ENCODE measurements around the gene ARMH4. TPM values are rescaled to one million over a fixed set of nuclear protein-coding genes. Genes with fewer than 3 reads are reported as not detected.

The ARMH4 gene
- total RNA-seq, 4 donors from 2014 or later = 2.8 to 4.7 (median 3.7) TPM

DNA sequence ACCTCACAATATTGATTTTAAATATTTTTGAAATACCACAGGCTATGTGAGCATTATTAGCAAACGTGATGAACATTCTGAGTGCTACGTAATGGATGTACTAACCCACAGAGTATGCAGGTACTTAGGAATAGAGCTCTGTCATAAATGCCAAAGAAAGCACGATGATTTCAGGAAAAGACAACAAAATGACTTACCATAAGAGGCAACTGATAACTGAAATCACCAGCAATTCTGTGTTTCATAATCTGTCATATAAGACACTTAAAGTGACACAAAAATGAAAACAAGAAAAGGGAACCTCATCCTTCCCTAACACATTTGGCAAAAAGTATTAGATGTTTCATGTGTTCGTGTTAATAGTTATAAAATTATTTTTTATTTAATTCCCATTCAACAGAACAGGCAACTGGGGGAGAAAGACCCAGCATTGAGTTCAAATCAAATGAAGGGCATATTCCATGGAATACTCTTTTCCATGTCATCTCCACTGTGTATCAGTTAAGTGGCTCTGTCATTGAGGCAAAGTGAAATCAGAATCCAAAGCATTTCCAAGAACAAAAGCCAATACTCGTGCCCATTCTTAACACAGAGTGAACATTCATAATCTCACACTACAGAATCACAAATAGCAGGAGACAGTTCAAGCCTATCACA is 30.4 kb downstream of the ARMH4 start:
- no peaks in the 10 kb centered on the region for H3K27me3 ChIP-seq
- H3K4me3 ChIP-seq = no peak overlapping the region
- no peak overlapping the region for H3K27ac ChIP-seq
- TF ChIP-seq EP300 (IDR thresholded peaks at IDR 0.05) = no peak
- TF ChIP-seq, protein P1, sequence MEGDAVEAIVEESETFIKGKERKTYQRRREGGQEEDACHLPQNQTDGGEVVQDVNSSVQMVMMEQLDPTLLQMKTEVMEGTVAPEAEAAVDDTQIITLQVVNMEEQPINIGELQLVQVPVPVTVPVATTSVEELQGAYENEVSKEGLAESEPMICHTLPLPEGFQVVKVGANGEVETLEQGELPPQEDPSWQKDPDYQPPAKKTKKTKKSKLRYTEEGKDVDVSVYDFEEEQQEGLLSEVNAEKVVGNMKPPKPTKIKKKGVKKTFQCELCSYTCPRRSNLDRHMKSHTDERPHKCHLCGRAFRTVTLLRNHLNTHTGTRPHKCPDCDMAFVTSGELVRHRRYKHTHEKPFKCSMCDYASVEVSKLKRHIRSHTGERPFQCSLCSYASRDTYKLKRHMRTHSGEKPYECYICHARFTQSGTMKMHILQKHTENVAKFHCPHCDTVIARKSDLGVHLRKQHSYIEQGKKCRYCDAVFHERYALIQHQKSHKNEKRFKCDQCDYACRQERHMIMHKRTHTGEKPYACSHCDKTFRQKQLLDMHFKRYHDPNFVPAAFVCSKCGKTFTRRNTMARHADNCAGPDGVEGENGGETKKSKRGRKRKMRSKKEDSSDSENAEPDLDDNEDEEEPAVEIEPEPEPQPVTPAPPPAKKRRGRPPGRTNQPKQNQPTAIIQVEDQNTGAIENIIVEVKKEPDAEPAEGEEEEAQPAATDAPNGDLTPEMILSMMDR (IDR thresholded peaks at IDR 0.05) = no peak
- no peak for TF ChIP-seq POLR2AphosphoS5 (IDR thresholded peaks at IDR 0.05)
- no peak for TF ChIP-seq POLR2A (IDR thresholded peaks at IDR 0.05)
- no peaks in the 10 kb centered on the region for H3K4me1 ChIP-seq
- WGBS = 92% methylated on average over 5 of the region's 5 CpGs
- DNase-seq (ENCODE audit: low spot score in 2 of 2) = no peak
- H3K9me3 ChIP-seq = no peaks in the 10 kb centered on the region
- no peaks in the 10 kb centered on the region for H3K36me3 ChIP-seq

DNA sequence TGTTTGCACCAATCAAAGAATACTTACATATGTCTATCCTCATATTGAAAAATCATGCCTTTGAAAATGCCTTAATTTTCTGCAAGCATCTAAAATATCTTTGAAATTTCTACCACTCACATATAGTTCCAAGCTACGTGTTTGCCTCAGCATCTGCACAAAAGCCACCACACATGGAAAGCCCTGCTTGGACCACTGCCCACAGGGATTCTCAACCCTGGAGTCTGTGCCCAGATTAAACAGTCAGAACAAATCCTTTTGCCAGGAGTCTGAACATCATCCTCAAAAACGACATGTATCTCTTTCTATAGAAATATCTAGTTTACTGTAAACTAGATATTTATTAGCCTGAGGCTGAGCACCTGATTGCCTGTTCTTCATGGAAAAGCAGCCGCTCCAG is 32.6 kb downstream of the ARMH4 start:
- H3K27me3 ChIP-seq = no peaks in the 10 kb centered on the region
- 54% methylated on average over 3 of the region's 3 CpGs for WGBS
- no peaks in the 10 kb centered on the region for H3K36me3 ChIP-seq
- H3K9me3 ChIP-seq = no peaks in the 10 kb centered on the region
- H3K4me1 ChIP-seq = no peaks in the 10 kb centered on the region
- H3K27ac ChIP-seq = no peak overlapping the region
- TF ChIP-seq POLR2A (IDR thresholded peaks at IDR 0.05) = no peak
- TF ChIP-seq, protein P1 (IDR thresholded peaks at IDR 0.05) = no peak
- no peak for TF ChIP-seq EP300 (IDR thresholded peaks at IDR 0.05)
- no peak overlapping the region for H3K4me3 ChIP-seq
- no peak for DNase-seq (ENCODE audit: low spot score in 2 of 2)

DNA sequence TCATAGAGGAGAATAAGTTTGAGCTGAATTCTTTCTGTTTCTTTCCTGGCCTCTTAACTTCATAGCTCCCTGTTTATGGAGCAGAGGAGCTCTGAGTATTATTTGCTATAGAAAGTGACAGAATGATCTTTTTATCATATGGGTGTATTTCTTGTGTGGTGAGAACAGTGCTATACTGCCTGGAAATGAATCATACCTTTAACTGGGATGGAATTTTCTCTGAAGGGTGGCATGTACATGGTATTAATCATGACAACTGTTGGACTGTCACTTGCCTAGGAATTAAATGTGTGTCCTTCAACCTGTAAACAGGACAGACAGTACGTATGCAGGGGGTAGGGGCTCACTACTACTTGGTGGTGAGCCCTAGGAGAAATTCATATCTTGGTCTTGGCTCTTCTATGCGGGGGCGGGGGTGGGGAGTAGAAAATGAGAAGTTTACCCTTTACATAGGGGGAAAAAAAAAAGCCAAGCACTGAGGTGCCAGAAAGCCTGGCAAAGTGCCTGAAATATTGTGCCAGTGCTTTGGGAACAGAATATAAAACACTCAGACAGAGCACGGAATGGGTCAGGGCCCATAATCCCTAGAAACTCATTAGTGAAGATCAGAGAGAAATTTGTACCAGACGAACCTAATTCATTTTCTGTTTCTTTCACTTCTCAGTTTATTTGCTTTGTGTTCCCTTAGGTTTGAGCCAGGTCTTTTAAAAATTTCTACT is 33.8 kb downstream of the ARMH4 start:
- H3K9me3 ChIP-seq = no peaks in the 10 kb centered on the region
- H3K27ac ChIP-seq = no peak overlapping the region
- H3K4me3 ChIP-seq = no peak overlapping the region
- no peaks in the 10 kb centered on the region for H3K36me3 ChIP-seq
- TF ChIP-seq POLR2AphosphoS5 (IDR thresholded peaks at IDR 0.05) (no peak), POLR2A (IDR thresholded peaks at IDR 0.05) (no peak), EP300 (IDR thresholded peaks at IDR 0.05) (no peak)
- TF ChIP-seq, protein P1 (IDR thresholded peaks at IDR 0.05) = no peak
- H3K27me3 ChIP-seq = no peaks in the 10 kb centered on the region
- H3K4me1 ChIP-seq = no peaks in the 10 kb centered on the region
- WGBS = 82% methylated on average over 5 of the region's 5 CpGs
- DNase-seq (ENCODE audit: low spot score in 2 of 2) = no peak

DNA sequence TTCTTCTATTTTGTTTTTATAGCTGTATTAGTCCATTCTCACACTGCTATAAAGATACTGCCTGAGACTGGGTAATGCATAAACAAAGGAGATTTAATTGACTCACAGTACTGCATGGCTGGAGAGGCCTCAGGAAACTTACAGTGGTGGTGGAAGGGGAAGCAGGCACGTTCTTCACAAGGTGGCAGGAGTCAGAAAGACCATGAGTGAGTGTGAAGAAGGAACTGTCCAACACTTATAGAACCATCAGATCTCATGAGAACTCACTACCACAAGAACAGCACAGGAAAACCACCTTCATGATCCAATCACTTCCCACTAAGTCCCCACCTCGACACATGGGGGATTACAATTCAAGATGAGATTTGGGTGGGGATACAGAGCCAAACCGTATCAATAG is 42.3 kb downstream of the ARMH4 start:
- Histone ChIP-seq H3K4me3 (no peak overlapping the region), H3K9me3 (no peaks in the 10 kb centered on the region), H3K27ac (no peak overlapping the region), H3K36me3 (no peaks in the 10 kb centered on the region), H3K4me1 (no peaks in the 10 kb centered on the region), H3K27me3 (no peaks in the 10 kb centered on the region)
- DNase-seq (ENCODE audit: low spot score in 2 of 2) = no peak
- WGBS = 60% methylated on average over 3 of the region's 3 CpGs
- TF ChIP-seq, protein P1 (IDR thresholded peaks at IDR 0.05) = no peak
- TF ChIP-seq POLR2A (IDR thresholded peaks at IDR 0.05) (no peak), POLR2AphosphoS5 (IDR thresholded peaks at IDR 0.05) (no peak), EP300 (IDR thresholded peaks at IDR 0.05) (no peak)

DNA sequence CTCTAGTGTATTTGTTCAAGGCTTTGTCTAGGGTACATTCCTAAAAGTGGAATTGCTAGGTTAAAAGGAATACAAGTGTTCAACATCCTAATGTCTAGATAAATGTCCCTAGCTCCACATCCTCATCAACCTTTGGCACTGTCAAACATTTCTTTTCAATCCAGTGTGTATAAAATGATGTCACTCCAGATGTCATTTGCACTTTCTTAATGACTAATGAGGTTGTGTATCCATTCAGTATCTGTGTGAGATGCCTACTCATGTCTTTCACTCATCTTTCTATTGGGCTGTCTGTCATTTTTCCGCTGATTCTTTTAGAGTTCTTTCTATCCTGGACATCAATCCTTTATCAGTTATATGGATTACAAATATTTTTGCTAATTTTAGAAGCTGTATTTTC is 43.3 kb downstream of the ARMH4 start:
- TF ChIP-seq EP300 (IDR thresholded peaks at IDR 0.05) (no peak), POLR2AphosphoS5 (IDR thresholded peaks at IDR 0.05) (no peak), POLR2A (IDR thresholded peaks at IDR 0.05) (no peak)
- TF ChIP-seq, protein P1 (IDR thresholded peaks at IDR 0.05) = no peak

More for the DNA sequence above, 43.3 kb downstream of the ARMH4 start:
- DNase-seq (ENCODE audit: low spot score in 2 of 2) = no peak
- Histone ChIP-seq H3K9me3 (no peaks in the 10 kb centered on the region), H3K27me3 (no peaks in the 10 kb centered on the region), H3K4me3 (no peak overlapping the region), H3K4me1 (no peaks in the 10 kb centered on the region), H3K36me3 (no peaks in the 10 kb centered on the region), H3K27ac (no peak overlapping the region)
- 97% methylated on average over 1 of the region's 1 CpG for WGBS

All from suprapubic skin (tissue), 4 donors.